ENCODE data around the gene ADGRE2. TPM values are rescaled to one million over a fixed set of nuclear protein-coding genes. Genes with fewer than 3 reads are reported as not detected.
A peak's percentile ranks its signal among the peaks of the same experiment; 100 is the strongest.
"Not testable (repeated sequence)": the region's sequence is repeated elsewhere in the genome, so short reads cannot be mapped to it uniquely, and the experiment has no call there.

ADGRE2 gene
- polyA plus RNA-seq, 3 donors = 13.1 to 91.1 (median 47.6) TPM

DNA sequence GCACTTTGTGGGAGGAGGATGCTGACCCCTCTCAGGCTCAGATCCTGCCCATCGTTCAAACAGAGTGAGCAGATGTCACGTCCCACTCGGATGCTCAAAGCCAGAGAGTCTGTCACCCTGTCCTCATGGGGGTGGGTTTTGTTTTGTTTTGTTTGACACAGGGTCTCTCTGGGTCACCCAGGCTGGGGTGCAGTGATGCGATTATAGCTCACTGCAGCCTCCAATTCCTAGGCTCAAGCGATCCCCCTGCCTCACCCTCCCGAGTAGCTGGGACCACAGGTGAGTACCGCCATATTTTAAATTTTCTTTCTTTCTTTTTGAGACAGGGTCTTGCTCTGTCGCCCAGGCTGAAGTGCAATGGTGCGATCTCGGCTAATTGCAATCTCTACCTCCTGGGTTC lies 4.0 kb downstream of the ADGRE2 start:
- WGBS (ENCODE audit: insufficient coverage) = 100% methylated on average over 2 of the region's 10 CpGs
- Histone ChIP-seq H3K9me3 (replicated peaks in 1 of 2; ENCODE audit: control insufficient read depth in 1 of 2, insufficient read depth in 1 of 2, low read length in 2 of 2) (no peaks in the 10 kb centered on the region), H3K36me3 (replicated peaks in 1 of 2; ENCODE audit: control insufficient read depth in 1 of 2, insufficient read depth in 2 of 2, low read length in 2 of 2) (peaks cover 43 to 50% of the 10 kb centered on the region in 2 donors), H3K9ac (ENCODE audit: insufficient read depth, low read length, poor library complexity, severe bottlenecking) (no peak overlapping the region), H3K79me2 (ENCODE audit: insufficient read depth, low read length) (peaks cover 25% of the 10 kb centered on the region), H3K27me3 (ENCODE audit: control insufficient read depth in 2 of 2, insufficient read depth in 2 of 2, low read length in 2 of 2) (no peaks in the 10 kb centered on the region), H3K27ac (ENCODE audit: low read depth in 1 of 2, low read length in 2 of 2) (no peak overlapping the region), H2AFZ (ENCODE audit: insufficient read depth, low read depth, low read length, poor library complexity, severe bottlenecking) (no peak overlapping the region), H4K20me1 (ENCODE audit: insufficient read depth, low read length) (peaks cover 72% of the 10 kb centered on the region), H3K4me2 (replicated peaks; ENCODE audit: extremely low read depth, low read length, poor library complexity, severe bottlenecking) (no peak overlapping the region), H3K4me1 (ENCODE audit: control insufficient read depth in 1 of 2, insufficient read depth in 2 of 2, low read length in 2 of 2) (peaks cover 21 to 32% of the 10 kb centered on the region in 2 donors), H3K4me3 (replicated peaks in 1 of 3; ENCODE audit: low read depth in 2 of 3, low read length in 3 of 3) (no peak overlapping the region)
- intact Hi-C loops (cut with micrococcal nuclease) = loop anchor here in 1 of 2 donors (10.0 kb wide), 1 partner anchor 200 kb away; the partner anchor contains the start of gene NDUFB7
- Mint-ChIP-seq H3K27me3 (ENCODE audit: low read depth in 3 of 3) (peaks cover 2 to 11% (median 8%) of the 10 kb centered on the region in 3 donors), H3K4me1 (peaks cover 53% of the 10 kb centered on the region), H3K27ac (no peak overlapping the region), H3K4me3 (peak overlapping the region in 1 of 2 donors; percentile 35), H3K9me3 (peaks cover 0 to 3% (median 0%) of the 10 kb centered on the region in 7 donors), H3K36me3 (peaks cover 41 to 55% of the 10 kb centered on the region in 2 donors)
- DNase-seq = no peak
- TF ChIP-seq CTCF (IDR thresholded peaks at IDR 0.05) = no peak

DNA sequence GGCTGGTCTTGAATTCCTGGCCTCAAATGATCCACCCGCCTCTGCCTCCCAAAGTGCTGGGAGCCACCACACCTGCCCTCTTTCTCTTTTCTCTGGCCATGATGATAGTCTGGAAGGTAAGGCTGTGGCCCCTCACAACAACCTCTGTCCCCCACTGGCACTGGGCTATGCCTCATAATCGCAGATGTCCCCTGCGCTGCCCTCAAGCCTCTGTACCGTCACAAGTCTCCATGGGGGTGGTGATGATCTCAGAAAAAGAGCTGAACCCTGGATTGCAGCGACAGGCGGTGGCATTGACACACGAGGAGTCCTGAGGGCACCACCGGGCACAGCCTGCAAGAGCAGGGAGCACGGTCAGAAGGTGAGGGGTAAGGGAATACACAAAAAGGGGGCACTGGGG lies 4.6 kb downstream of the ADGRE2 start:
- Mint-ChIP-seq H3K4me1 (peaks cover 48% of the 10 kb centered on the region), H3K27me3 (ENCODE audit: low read depth in 3 of 3) (peaks cover 2 to 11% (median 8%) of the 10 kb centered on the region in 3 donors), H3K36me3 (peaks cover 48 to 61% of the 10 kb centered on the region in 2 donors), H3K27ac (peak overlapping the region in 2 of 7 donors; percentile 13 to 41)
- not testable (repeated sequence) for DNase-seq; H3K9me3 ChIP-seq (replicated peaks in 1 of 2; ENCODE audit: control insufficient read depth in 1 of 2, insufficient read depth in 1 of 2, low read length in 2 of 2); H3K4me3 Mint-ChIP-seq; H3K9me3 Mint-ChIP-seq; H3K4me2 ChIP-seq (replicated peaks; ENCODE audit: extremely low read depth, low read length, poor library complexity, severe bottlenecking); H3K4me3 ChIP-seq (replicated peaks in 1 of 3; ENCODE audit: low read depth in 2 of 3, low read length in 3 of 3); H3K27ac ChIP-seq (ENCODE audit: low read depth in 1 of 2, low read length in 2 of 2); H3K9ac ChIP-seq (ENCODE audit: insufficient read depth, low read length, poor library complexity, severe bottlenecking); H3K27me3 ChIP-seq (ENCODE audit: control insufficient read depth in 2 of 2, insufficient read depth in 2 of 2, low read length in 2 of 2); H2AFZ ChIP-seq (ENCODE audit: insufficient read depth, low read depth, low read length, poor library complexity, severe bottlenecking)
- Histone ChIP-seq H3K4me1 (ENCODE audit: control insufficient read depth in 1 of 2, insufficient read depth in 2 of 2, low read length in 2 of 2) (peaks cover 15 to 25% of the 10 kb centered on the region in 2 donors), H3K36me3 (replicated peaks in 1 of 2; ENCODE audit: control insufficient read depth in 1 of 2, insufficient read depth in 2 of 2, low read length in 2 of 2) (peaks cover 49 to 57% of the 10 kb centered on the region in 2 donors), H4K20me1 (ENCODE audit: insufficient read depth, low read length) (peaks cover 78% of the 10 kb centered on the region), H3K79me2 (ENCODE audit: insufficient read depth, low read length) (peaks cover 25% of the 10 kb centered on the region)
- intact Hi-C loops (cut with micrococcal nuclease) = loop anchor here in 1 of 2 donors (10.0 kb wide), 1 partner anchor 199 kb away; the partner anchor contains the start of gene NDUFB7
- 100% methylated on average over 1 of the region's 9 CpGs for WGBS (ENCODE audit: insufficient coverage)

All from CD14-positive monocyte (primary cell).